Stimulated activated CD4-positive, alpha-beta T cell treated with anti-CD3 and anti-CD28 coated beads, Interleukin-2, amount 100 ng/mL, for 4 hours (primary cell): ENCODE data around the gene ABCA13.

Experiments
- DNase-seq: peaks from one replicate; pipeline ENCODE4 v3.0.0-alpha.2; 2020; ENCODE audit warnings: low read depth

Gene ABCA13

DNA sequence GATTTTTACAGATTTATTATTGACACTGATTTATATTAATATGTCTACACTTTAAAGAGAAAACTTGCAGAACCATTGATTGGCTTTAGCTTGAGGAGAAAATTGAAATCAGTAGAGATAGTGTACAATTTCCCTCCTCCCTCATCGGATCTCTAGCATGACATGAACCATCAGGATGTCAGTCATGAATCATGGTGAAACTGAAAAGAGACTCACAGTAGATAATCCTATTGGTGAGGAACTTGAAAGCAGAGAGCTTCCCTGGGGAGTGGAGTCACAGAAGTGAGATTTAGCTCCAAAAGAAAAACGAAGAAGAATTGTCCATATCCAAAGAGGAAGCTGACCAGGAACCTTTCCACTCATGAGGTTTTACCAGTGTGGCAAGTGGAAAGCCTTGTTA lies 346.8 kb downstream of the ABCA13 start:
- no peak for DNase-seq

DNA sequence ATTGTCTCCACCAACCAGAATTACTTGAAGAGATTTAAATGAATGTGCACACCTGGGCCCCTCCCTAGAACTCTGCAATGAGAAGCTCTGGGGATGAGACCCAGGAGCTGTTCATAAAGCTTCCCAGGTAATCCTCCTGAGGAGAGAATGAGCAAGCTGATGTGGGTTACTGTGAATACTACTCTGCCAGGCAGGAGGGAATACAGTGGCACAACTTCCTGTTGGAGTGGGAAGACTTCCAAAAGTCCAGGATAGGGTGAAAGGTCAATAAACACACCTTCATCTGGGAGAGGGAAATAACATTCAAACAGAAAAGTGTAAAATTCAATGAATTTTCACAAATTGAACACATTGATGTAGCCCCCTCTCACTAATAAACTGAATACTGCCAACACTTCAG lies 351.4 kb downstream of the ABCA13 start:
- DNase-seq, result no peak

DNA sequence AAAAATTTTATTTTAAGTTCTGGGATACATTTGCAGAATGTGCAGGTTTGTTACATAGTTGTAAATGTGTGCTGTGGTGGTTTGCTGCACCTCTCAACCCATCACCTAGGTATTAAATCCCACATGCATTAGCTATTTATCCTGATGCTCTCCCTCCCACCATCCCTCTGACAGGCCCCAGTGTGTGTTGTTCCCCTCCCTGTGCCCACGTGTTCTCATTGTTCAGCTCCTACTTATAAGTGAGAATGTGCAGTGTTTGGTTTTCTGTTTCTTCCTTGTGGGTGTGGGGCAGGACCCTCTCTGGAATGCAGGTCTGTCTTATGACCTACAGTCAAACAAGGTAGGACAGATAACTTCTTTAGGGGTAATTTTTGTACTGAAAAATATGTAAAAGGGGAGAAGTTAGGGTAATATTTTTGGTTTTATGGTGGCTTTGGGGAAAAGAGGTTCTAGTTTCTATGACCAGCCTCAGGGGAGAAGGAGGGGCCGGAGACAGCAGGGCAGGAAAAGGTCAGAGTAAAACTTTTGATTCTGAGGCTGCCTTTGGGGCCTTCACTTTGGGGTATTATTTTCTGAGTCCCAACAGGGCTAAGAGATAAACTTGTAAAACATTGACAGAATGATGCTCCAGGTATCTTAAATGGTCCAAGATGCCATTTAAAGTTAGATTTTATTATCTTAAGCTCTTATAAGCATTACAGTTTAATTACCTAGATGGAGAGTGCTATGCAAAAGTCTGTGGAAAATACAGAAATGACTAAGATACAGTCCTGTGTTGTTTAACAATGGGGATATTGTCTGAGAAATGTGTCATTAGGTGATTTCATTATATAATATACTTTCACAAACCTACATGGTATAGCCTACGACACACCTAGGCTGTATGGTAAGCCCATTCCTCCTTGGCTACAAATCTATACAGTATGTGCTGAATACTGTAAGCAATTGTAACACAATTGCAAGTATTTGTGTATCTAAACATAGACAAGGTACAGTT lies 354.8 kb downstream of the ABCA13 start:
- no peak for DNase-seq

DNA sequence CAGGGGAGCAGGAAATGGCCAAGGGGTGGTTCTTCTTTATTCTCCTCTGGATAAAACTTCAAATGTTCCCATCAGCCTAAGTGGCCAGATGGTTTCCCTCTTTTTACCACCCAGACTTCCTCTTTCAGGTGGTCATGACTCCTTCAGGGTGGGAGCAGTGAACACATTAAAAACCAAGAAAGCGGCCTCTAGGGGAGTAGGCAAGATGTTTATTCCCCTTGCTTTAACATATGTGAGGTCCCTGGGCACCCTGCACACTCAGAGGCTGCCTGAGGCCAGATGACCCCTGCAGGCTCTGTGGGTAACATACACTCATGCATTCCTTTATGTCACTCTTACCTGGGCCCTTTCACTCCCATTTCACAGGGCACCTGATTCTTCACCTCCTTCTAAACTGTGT lies 357.4 kb downstream of the ABCA13 start:
- DNase-seq, result no peak

DNA sequence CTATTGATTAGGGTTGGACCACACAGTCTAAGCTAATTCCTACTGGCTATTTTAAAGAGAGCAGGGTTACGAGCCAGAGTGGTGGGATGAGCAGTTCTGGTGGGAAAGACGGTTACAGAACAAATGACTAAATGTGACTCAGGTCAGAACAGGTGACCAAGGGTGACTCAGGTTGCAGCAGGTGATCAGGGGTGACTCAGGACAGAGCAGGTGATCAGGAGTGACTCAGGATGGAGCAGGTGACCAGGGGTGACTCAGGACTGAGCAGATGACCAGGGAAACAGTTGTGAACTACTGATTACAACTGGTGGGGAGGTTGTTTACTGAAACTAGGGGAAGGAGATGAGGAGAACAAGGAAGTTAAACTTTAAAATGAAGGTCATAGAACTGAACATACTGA lies 366.3 kb downstream of the ABCA13 start:
- DNase-seq, result no peak

DNA sequence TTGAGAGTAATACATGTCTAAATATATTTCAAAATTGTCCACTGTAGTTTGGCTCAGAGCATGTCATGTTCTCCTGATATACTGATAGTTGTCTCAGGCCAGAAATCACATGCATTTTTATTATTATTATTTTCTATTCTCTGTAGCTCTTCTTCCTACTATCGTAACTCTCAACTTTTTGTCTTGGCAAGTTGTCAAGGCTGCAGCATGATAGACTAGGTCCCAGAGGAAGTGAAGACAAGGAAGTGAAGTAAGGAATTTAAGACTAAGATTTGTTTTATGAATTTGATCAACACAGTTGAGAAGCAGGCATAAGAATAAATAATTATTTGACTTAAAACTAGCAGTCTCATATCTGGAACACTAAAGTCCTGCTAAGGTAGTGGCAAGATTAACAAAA lies 369.5 kb downstream of the ABCA13 start:
- DNase-seq, result no peak

DNA sequence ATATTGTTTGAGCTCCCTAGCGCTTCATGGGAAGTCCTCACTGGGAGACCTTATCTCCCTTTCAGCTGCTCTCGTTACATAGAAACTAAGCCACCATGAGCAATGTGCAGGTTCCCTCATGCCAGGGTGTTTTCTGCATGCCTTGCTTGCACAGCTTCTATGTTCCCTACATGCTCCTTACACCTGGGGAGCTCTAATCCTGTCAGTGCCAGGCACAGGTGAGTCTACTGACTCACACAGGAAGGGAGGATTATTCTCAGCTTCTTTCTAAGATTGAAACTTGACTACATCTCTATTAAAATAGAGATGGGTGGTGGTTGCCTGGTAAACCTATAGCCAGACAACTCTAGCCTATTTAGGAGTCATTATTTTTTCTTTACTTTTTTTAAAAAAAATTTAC lies 377.4 kb downstream of the ABCA13 start:
- DNase-seq, result no peak

DNA sequence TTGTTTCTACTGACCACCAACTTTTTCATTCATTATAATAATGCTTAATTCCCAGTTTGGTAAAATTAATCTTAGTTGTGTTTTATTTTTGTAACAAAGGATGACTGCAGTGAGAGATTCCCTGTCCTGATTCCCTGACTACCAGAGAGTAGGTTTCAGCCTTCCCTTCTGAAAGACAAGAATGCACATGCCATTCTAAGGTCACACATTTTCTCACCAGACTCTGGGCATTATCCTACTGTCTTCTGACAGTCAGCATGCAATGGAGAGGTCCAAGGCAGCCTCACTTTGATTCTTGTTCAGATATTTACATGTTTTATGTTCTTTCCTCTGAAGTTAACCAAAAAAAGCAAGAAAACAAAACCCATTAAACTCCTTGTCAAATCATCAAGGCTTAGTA lies 380.4 kb downstream of the ABCA13 start:
- DNase-seq, result no peak

DNA sequence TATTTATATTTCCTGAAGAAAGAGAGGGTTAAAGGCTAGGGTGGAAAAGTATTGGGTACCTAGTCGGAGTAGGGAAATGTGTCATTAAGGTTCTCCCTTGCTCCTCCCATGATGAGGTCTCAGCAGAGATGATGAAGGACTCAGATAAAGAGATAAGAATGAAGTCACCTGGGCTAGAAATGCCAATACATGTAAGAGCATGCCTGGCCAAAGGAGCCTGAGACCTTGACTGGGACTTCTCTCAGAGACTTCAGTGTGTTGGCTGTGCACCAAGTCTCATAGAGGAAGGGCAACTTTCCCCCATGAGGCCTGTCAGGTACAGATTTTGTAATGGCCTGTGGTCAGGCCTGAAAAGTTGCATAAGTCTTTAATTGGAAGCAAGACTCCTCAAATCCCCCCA lies 392.1 kb downstream of the ABCA13 start:
- no peak for DNase-seq

DNA sequence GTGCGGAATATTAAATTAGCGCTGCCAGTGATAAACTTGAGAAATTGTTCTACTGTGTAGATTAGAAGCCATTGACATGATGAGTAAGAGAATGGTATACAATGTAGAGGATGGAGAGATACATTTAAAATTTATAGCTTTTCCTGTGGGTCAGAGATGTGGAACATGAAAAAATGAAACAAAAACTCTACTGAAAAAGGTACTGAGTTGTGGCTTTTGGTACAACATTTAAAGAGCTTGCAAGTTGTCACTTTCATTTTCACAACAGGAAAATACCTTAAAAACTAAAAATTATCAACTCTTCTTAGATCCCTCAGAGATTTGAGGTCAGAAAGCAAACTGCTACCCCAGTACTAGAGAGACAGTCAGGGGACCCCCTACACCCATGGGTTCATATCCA lies 404.3 kb downstream of the ABCA13 start:
- no peak for DNase-seq

DNA sequence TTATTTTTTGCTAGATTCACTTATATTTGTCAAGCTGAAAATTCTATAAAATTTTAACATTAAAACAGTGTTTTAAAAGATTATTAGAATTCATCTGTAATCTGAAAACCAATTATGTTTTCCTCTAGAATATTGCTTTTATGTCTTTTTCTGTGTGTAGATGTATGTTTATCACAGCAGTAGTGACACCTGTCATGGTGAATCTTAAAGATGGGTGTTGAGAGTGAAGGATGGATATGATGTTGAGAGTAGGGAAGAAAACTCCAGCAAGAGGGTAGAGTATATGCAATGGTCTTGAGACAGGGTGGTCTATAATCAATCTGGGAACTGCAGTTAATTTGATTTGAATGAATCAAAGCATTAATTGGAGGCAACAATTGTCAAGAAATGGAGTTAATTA lies 416.2 kb downstream of the ABCA13 start:
- DNase-seq, result no peak

DNA sequence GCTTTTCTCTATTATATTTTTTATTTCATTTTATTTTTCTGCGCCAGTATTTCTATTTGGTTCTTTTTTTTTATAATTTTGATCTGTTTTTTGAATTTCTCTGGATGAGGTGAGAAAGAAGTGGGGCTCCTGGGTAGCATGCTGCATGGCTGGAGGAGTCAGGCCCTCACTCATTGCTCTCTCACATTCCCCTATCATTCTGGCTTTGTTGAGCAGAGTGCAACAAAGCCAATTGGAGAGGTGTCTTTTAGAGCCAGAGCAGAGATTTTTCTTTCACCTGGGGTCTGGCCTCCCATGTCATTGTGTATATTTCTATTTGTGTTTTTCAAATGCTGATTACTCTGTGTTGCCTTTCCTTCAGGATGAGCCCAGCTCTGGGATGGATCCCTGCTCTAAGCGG lies 423.1 kb downstream of the ABCA13 start:
- no peak for DNase-seq

DNA sequence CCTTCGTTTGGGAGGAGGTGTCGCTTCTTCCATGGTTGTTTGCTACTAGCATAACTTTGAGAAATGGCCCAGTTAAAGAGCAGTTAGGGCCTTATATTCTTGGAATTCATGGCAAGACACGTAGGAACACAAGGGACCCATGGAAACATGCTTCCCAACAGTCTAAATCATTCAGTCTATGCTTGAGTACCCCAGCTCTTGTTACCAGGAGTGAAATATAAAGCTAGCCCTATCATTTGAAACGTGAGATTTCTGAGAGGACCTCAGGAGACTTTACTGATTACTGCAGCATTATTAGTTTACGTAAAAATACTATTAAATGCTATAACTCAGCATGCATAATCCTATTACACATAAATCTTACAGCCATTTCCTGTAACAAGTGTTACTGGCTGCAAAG lies 424.5 kb downstream of the ABCA13 start:
- DNase-seq, result no peak

DNA sequence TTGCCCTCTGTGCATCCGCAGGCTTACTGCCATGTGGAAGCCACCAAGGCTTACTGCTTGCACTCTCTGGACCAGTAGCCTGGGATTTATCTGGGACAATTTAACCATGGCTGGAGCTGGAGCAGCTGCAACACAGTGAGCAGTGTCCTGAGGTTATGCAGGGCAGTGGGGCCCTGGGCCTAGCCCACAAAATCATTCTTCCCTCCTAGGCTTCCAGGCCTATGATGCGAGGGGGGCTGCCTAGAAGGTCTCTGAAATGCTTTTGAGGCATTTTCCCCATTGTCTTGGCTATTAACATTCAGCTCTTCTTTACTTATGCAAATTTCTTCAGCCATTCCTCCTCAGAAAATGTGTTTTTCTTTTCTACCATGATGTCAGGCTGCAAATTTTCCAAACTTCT lies 439.4 kb downstream of the ABCA13 start:
- no peak for DNase-seq

DNA sequence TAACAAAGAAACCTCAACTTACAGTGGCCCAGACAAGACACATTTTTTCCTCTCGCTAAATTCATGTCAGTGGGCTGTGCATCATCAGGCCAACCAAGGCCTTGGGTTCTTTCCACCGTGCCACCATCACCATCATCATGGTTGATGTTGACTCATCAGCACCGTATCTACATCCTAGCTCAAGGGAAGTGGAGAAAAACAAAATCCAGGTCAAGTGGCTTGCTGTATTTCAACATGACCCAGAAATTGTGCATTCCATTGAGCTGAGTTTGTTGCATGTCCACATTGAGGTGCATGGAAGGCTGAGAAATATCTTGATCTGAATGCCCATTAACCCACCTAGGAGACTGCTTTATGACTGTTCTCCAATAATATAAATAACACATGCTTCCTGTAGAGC lies 440.7 kb downstream of the ABCA13 start:
- DNase-seq, result no peak

DNA sequence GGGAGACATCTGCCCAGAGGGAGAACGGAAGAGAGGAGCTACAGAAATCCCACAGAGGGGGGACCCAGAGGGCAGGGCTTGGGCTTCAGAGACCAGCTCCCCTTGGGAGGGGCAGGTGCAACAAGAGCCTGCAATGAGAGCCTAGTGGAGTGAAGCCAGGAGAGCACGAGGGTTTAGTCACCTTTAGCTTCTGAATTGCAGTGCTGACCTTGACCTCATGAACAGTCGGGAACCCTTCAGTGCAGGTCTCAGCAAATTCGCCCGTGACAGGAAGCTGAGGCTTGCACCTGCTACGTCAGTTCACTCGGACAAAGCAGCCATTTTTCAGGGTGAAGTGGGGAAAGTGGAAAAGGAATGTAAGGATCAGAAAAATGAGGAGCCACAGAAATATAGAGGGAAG lies 446.2 kb downstream of the ABCA13 start:
- no peak for DNase-seq

DNA sequence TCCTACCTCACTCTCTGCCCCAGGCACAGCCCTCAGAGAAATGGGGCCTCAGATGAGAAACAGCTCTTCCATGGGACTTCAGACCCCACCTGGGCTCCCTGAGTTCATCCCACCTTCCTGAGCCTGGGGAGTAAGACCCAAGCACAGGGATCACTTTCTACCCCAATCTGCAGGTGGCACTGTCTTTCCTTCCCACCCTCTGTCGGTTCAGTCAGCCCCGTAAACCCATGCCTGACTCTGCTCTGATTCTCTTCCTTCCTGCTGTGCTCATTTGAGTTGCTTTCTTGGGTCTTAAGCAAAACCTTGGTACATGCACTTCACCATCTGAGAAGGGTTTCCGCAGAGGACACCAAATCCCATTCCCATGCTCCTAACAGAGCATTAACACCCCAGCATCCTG lies 446.7 kb downstream of the ABCA13 start:
- no peak for DNase-seq

DNA sequence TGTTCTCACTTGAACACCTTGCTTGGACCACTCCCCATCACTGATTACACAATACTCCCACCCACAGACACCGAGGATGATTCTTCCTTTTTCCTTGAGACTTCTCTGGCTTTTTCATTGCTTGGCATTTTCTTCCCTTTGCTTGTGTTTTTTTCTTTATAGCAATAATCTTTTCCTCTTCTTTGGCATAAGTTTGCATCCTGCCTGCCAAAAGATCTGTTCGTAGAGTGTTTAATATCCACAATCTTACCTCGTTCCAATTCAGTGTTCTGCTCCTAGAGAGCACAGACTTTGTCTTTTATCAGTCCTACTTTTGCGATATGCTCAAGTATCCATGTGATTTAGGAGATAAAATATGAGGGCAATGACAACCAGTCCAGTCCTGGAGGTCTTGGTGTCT lies 449.8 kb downstream of the ABCA13 start:
- no peak for DNase-seq

DNA sequence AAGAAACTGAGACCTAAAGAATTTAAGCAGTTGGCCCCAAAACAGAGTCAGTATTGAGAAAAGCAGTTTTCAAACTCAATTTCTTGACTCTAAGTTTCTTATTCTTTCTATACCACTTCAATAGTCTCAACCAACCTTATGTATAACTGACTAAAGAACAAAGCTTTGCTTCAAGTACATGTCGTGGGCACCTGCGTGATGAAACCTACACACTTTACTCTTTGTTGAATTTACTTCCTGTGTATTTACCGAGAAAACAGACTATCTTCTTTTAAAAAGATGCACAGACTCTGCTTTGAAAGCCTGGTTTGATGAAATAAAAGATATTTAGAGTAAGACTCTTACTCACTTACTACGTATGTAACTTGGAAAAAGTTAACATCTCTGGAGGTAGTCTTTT lies 455.9 kb downstream of the ABCA13 start:
- no peak for DNase-seq

DNA sequence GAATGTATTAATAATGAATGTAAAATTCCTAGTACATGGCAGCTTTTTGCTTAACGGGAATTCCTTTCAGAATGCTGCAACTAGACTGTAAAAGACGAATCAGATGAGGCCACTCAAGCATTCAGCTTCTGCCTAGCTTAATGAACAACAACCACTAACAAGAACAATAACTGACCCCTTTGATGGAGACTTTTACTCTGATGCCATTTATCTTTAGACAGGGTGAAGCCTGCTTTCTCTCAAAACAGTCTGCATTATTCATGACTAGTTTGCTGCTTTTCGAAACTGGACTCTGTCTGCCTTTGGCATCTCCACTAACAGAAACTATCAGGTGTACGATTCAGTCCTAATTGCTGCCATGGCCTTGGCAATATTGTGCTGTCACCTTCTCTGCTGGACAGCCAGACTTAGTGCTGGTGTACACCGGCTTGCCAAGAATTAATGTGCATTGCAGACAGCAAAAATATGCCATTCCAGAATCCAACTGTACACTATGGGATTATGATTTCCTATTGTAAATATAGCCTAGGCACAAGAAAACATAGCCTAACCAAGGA lies 457.6 kb downstream of the ABCA13 start:
- no peak for DNase-seq

DNA sequence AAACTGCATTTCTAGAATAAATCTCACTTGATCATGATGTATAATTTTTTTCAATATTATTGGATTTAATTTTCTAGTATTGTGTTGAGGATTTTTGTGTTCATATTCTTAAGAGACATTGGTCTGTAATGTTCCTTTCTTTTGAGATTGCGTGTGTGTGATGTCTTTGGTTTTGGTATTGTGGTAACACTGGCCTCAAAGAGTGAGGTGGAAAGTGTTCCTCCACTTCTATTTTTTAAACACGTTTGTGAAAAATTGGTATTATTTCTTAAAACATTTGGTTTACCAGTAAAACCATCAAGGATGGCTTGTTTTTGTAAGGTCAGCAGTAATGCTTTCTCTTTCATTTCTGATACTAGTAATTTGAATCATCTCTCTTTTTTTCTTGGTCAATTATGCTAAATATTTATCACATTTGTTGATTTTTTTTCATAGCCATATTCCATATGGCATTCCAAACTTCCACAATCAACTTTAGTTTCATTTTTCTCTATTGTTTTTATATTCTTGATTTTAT lies 462.9 kb downstream of the ABCA13 start:
- DNase-seq, result no peak

DNA sequence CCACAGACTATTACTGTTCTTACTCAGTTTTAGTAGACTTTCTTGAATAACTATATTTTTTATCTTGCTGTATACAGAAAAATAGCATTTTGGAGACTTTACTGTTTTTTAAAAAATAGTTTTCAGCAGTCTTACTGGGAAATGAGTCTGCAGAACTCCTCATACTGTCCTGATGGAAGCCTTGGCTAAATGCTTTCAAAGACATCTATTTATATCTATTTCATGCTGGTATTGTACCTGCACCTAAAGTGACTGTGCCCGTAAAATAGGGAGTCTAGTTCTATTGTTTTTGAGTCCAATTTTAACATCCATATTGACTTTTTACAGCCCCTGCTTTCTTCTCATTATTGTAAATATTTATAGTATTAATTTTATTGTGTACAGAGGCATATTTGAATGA lies 464.5 kb downstream of the ABCA13 start:
- no peak for DNase-seq

DNA sequence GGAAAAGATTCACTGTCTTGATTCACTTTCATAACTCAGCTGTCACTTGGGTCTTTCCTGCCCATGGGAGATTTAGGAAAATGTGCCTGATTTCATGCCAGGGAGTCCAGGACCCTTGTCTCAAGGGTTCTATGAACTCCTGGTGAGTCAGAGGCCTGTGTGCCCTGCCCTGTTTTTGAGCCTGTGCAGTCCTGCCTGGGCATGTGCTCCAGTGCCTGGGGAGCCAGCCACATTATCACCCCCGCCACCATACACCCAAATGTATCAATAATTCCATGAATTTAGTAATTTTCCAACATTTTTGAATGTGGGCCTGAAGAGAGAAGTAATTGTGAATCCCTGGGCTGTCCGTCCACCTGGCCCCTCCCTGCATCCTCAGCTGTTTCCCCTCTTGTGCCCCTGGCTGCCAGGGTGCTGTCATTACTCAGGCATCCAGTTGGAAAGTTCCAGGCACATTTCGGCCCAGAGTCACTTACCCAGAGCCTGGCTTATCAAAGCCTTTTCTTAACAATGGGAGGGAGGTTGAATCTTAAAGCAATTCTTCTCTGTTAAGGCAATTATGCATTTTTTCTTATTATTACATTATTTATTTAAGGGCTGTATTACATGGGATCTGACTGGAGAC lies 465.2 kb downstream of the ABCA13 start:
- no peak for DNase-seq
